B cell (primary cell): Measurements from ENCODE around the gene PLCL1. TPM values are rescaled to one million over a fixed set of nuclear protein-coding genes. Genes with fewer than 3 reads are reported as not detected.

Source experiments
- ATAC-seq: fragments of 200-7000 bp; cut with Tn5 transposase; one replicate; pipeline ENCODE4 v1.10.0; 2021; ENCODE audit warnings: low read depth, mild to moderate bottlenecking, moderate number of reproducible peaks, moderate library complexity
- CTCF ChIA-PET: fragments of 350-600 bp; sonication (Branson Sonifier 250); formaldehyde crosslinking; loops from one replicate; lab custom pipeline; 2021; ENCODE audit warnings: antibody characterized with exemption, inconsistent platforms; lab: Charles Lee
- POLR2A ChIA-PET: fragments of 350-600 bp; sonication (Branson Sonifier 250); formaldehyde crosslinking; loops from one replicate; lab custom pipeline; 2021; ENCODE audit warnings: antibody characterized with exemption; lab: Charles Lee
- DNase-seq: peaks from one replicate; pipeline ENCODE4 v3.0.0; 2013
- H2AFZ ChIP-seq: 2 replicates; pipeline ENCODE4 v1.6.1; 2012; ENCODE audit warnings: mild to moderate bottlenecking, low read depth, low read length; ENCODE audit not compliant: insufficient read depth, poor library complexity, severe bottlenecking
- H3K27ac ChIP-seq, 2 donors: 1 replicate in 1 of 2; 2 replicates in 1 of 2; pipeline ENCODE4 v1.5.1; 2012 to 2013; ENCODE audit warnings: low read length in 2 of 2, mild to moderate bottlenecking in 2 of 2, moderate library complexity in 1 of 2
- H3K27me3 ChIP-seq, 4 experiments: fragments of 200-600 bp in 1 of 4; sonication (generic) in 1 of 4; replicated peaks in 1 of 4; 1 replicate in 2 of 4; 2 replicates in 2 of 4; pipeline versions ENCODE4 v1.6.1 to v1.7.0; 2013 to 2016; ENCODE audit warnings: low read length in 3 of 4, mild to moderate bottlenecking in 2 of 4, mixed read lengths in 1 of 4, moderate library complexity in 1 of 4; ENCODE audit not compliant: insufficient read depth in 4 of 4, control insufficient read depth in 3 of 4; ENCODE audit errors: control extremely low read depth in 1 of 4
- H3K36me3 ChIP-seq, 2 experiments: replicated peaks in 1 of 2; 1 replicate in 1 of 2; 2 replicates in 1 of 2; pipeline versions ENCODE4 v1.6.1 to v1.7.1; 2013; ENCODE audit warnings: low read length in 1 of 2; ENCODE audit not compliant: insufficient read depth in 2 of 2, control insufficient read depth in 1 of 2; ENCODE audit errors: control extremely low read depth in 1 of 2, extremely low read depth in 1 of 2
- H3K4me1 ChIP-seq, 2 donors: fragments of 200-600 bp in 1 of 2; sonication (generic) in 1 of 2; 1 replicate in 1 of 2; 2 replicates in 1 of 2; pipeline versions ENCODE4 v1.5.1 to v1.6.1; 2013 to 2017; ENCODE audit warnings: low read length in 2 of 2; ENCODE audit not compliant: control insufficient read depth in 2 of 2, insufficient read depth in 2 of 2
- H3K4me2 ChIP-seq: replicated peaks from 2 replicates; pipeline ENCODE3; 2012; ENCODE audit warnings: mild to moderate bottlenecking, low read depth, low read length; ENCODE audit not compliant: poor library complexity, severe bottlenecking
- H3K4me3 ChIP-seq, 5 experiments: fragments of 200-600 bp in 1 of 5; sonication (generic) in 1 of 5; 1 replicate in 3 of 5; 2 replicates in 2 of 5; pipeline versions ENCODE4 v1.5.1 to v1.7.0; 2011 to 2016; ENCODE audit warnings: low read length in 4 of 5, mild to moderate bottlenecking in 4 of 5, low read depth in 2 of 5, control low read depth in 1 of 5, moderate library complexity in 1 of 5; ENCODE audit not compliant: insufficient read depth in 1 of 5; ENCODE audit errors: control extremely low read depth in 1 of 5, extremely low read depth in 1 of 5
- H3K79me2 ChIP-seq: fragments of 200-600 bp; sonication (generic); one replicate; pipeline ENCODE4 v1.6.0; 2016; ENCODE audit warnings: low read length; ENCODE audit not compliant: control insufficient read depth, insufficient read depth
- H3K9ac ChIP-seq: fragments of 200-600 bp; sonication (generic); 2 replicates; pipeline ENCODE4 v1.6.1; 2017; ENCODE audit warnings: mild to moderate bottlenecking, low read length, moderate library complexity
- H3K9me3 ChIP-seq, 3 donors: one replicate each; pipeline versions ENCODE4 v1.6.1 to v1.7.1; 2013; ENCODE audit warnings: low read length in 2 of 3; ENCODE audit not compliant: control insufficient read depth in 2 of 3, insufficient read depth in 1 of 3; ENCODE audit errors: control extremely low read depth in 1 of 3
- H4K20me1 ChIP-seq: 2 replicates; pipeline ENCODE4 v1.6.0; 2012; ENCODE audit warnings: mild to moderate bottlenecking, low read length; ENCODE audit not compliant: insufficient read depth, control insufficient read depth, poor library complexity, severe bottlenecking
- H3K27ac Mint-ChIP-seq: one replicate; pipeline ENCODE4 v1.8.0; 2021; ENCODE audit warnings: mixed read lengths
- H3K27me3 Mint-ChIP-seq: one replicate; pipeline ENCODE4 v1.8.0; 2021; ENCODE audit warnings: mixed read lengths
- H3K4me1 Mint-ChIP-seq: one replicate; pipeline ENCODE4 v1.8.0; 2021; ENCODE audit warnings: mixed read lengths
- H3K4me3 Mint-ChIP-seq: one replicate; pipeline ENCODE4 v1.8.0; 2021; ENCODE audit warnings: mixed read lengths
- H3K9me3 Mint-ChIP-seq: one replicate; pipeline ENCODE4 v1.8.0; 2022; ENCODE audit warnings: mixed read lengths; ENCODE audit not compliant: insufficient read depth
- EZH2 ChIP-seq: IDR thresholded peaks from 2 replicates; pipeline ENCODE4 v1.6.1; 2012; ENCODE audit warnings: borderline replicate concordance, low read depth, mild to moderate bottlenecking, moderate library complexity, low read length; ENCODE audit not compliant: insufficient read depth, poor library complexity, severe bottlenecking
- WGBS: methylation state at CpG from one replicate; pipeline ENCODE4 v1.1.5; 2013; ENCODE audit warnings: missing lambda C conversion rate; ENCODE audit not compliant: insufficient coverage; 5-methylcytosine and 5-hydroxymethylcytosine counted together
- intact Hi-C: fragments of 100-400 bp; cut with micrococcal nuclease; formaldehyde crosslinking; loops from one replicate; pipeline ENCODE4 v1.10.0; 2022
- polyA plus RNA-seq: library from polyadenylated mRNA; depleted of rRNA; stranded (reverse); fragments of >200 nt; gene quantifications from 2 replicates; pipeline ENCODE4 v1.2.3, GENCODE V29; 2012
- total RNA-seq, 2 donors: library from RNA; stranded (reverse); fragments of 120-200 nt in 1 of 2; gene quantifications; 1 replicate in 1 of 2; 2 replicates in 1 of 2; pipeline versions ENCODE4 v1.2.3 to v1.2.4, GENCODE V29; 2013 to 2022
- TF ChIP-seq, protein P1 (sequence below): fragments of 200-600 bp; IDR thresholded peaks from one replicate; pipeline ENCODE4 v1.8.0; 2022; ENCODE audit warnings: antibody characterized with exemption, mild to moderate bottlenecking

The PLCL1 gene
- total and polyA plus RNA-seq, 2 donors (not counting 1 experiment from before 2014, with no cell fraction given) = 0.07 to 0.25 TPM

DNA sequence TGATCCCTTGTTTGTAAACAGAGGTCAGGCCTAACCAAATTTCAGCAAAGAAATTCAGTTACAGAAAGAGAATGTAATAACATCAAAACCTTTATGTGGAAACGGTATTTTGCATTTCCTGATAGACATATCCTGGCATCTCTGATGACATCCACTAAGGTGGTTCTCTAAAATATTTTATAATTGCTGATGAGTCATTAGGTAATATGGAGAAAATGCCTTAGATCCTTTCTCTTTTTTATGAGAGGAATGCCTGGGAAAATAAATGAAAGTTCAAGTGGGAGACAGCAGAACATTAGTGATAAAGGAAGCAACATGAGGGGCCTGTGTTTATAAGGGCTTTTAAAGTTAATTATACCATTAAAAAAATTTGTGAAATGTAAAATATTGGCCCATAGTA, 72.6 kb downstream of the PLCL1 start:
- H3K27ac Mint-ChIP-seq = no peak overlapping the region
- no peaks in the 10 kb centered on the region for H3K4me1 Mint-ChIP-seq
- Histone ChIP-seq H2AFZ (no peak overlapping the region), H3K4me1 (no peaks in the 10 kb centered on the region), H4K20me1 (no peaks in the 10 kb centered on the region), H3K9me3 (no peaks in the 10 kb centered on the region), H3K4me3 (no peak overlapping the region), H3K79me2 (no peaks in the 10 kb centered on the region), H3K27me3 (peaks cover 0 to 4% (median 0%) of the 10 kb centered on the region in 4 experiments), H3K27ac (no peak overlapping the region), H3K36me3 (no peaks in the 10 kb centered on the region), H3K9ac (no peak overlapping the region), H3K4me2 (no peak overlapping the region)
- H3K4me3 Mint-ChIP-seq = no peak overlapping the region
- ChIA-PET CTCF (no interaction called here), POLR2A (no interaction called here)
- TF ChIP-seq, protein P1, sequence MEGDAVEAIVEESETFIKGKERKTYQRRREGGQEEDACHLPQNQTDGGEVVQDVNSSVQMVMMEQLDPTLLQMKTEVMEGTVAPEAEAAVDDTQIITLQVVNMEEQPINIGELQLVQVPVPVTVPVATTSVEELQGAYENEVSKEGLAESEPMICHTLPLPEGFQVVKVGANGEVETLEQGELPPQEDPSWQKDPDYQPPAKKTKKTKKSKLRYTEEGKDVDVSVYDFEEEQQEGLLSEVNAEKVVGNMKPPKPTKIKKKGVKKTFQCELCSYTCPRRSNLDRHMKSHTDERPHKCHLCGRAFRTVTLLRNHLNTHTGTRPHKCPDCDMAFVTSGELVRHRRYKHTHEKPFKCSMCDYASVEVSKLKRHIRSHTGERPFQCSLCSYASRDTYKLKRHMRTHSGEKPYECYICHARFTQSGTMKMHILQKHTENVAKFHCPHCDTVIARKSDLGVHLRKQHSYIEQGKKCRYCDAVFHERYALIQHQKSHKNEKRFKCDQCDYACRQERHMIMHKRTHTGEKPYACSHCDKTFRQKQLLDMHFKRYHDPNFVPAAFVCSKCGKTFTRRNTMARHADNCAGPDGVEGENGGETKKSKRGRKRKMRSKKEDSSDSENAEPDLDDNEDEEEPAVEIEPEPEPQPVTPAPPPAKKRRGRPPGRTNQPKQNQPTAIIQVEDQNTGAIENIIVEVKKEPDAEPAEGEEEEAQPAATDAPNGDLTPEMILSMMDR = no peak
- TF ChIP-seq EZH2 = no peak
- DNase-seq (no peak), ATAC-seq (no peak)
- no CpG with 5 or more reads among the region's 1 CpG for WGBS
- no peaks in the 10 kb centered on the region for H3K9me3 Mint-ChIP-seq
- intact Hi-C loops = no loop called here
- H3K27me3 Mint-ChIP-seq = peaks cover 6% of the 10 kb centered on the region

DNA sequence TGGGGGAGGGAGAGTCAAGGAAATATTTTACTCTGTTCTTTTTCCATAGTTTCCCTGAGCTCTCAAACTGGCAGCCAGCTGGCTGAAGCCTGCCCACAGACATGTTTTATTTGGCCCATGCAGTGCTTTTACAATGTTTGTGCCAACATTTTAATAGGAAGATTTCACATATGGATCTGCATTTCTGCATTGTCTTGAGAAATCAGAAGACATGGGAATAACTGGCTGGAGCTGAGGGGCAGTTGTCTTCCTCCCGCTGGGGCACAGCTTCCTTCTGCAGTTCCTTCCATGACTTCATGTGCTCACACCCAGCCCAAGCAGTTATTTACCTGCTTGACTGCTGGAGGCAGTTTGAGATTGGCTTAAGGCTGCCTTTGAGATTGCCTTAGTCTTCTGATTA, 74.4 kb downstream of the PLCL1 start:
- H3K4me3 Mint-ChIP-seq = no peak overlapping the region
- no peaks in the 10 kb centered on the region for H3K9me3 ChIP-seq
- H3K27me3 Mint-ChIP-seq = no peaks in the 10 kb centered on the region
- H3K4me1 Mint-ChIP-seq = no peaks in the 10 kb centered on the region
- H3K4me3 ChIP-seq = no peak overlapping the region
- H3K27ac Mint-ChIP-seq = no peak overlapping the region
- intact Hi-C loops = no loop called here
- no peak overlapping the region for H2AFZ ChIP-seq
- H3K27me3 ChIP-seq = peaks cover 0 to 4% (median 2%) of the 10 kb centered on the region in 4 experiments
- no peak overlapping the region for H3K9ac ChIP-seq
- no peaks in the 10 kb centered on the region for H3K9me3 Mint-ChIP-seq
- no peaks in the 10 kb centered on the region for H3K36me3 ChIP-seq
- ChIA-PET POLR2A (no interaction called here), CTCF (no interaction called here)
- no peaks in the 10 kb centered on the region for H4K20me1 ChIP-seq
- no peak overlapping the region for H3K27ac ChIP-seq
- no peak overlapping the region for H3K4me2 ChIP-seq
- no peaks in the 10 kb centered on the region for H3K4me1 ChIP-seq
- DNase-seq = no peak
- H3K79me2 ChIP-seq = no peaks in the 10 kb centered on the region
- ATAC-seq = no peak
- TF ChIP-seq, protein P1 = no peak
- no peak for TF ChIP-seq EZH2
- WGBS = 100% methylated on average over 1 of the region's 1 CpG
